Body of pancreas (tissue), 4 donors: ENCODE data around the gene APOBR.

ENCODE experiments used
- CTCF ChIP-seq, 7 experiments: fragments of 450-650 bp in 4 of 7; fragments of 200-600 bp in 3 of 7; sonication (generic) in 3 of 7; IDR thresholded peaks; one replicate each; pipeline ENCODE4 v1.5.1; 2016 to 2019; ENCODE audit warnings: antibody characterized with exemption in 7 of 7
- POLR2A ChIP-seq, 3 donors: fragments of 450-650 bp; IDR thresholded peaks; one replicate each; pipeline ENCODE4 v1.6.1; 2016; ENCODE audit warnings: antibody characterized with exemption in 3 of 3, mild to moderate bottlenecking in 2 of 3

GRCh38 chr16:28499854-28500253 lies 5.4 kb downstream of the APOBR start:
- no peak for TF ChIP-seq CTCF (IDR thresholded peaks at IDR 0.05)
- no peak for TF ChIP-seq POLR2A (IDR thresholded peaks at IDR 0.05)
